Measurements from ENCODE around the gene HPSE2.

The HPSE2 gene

DNA sequence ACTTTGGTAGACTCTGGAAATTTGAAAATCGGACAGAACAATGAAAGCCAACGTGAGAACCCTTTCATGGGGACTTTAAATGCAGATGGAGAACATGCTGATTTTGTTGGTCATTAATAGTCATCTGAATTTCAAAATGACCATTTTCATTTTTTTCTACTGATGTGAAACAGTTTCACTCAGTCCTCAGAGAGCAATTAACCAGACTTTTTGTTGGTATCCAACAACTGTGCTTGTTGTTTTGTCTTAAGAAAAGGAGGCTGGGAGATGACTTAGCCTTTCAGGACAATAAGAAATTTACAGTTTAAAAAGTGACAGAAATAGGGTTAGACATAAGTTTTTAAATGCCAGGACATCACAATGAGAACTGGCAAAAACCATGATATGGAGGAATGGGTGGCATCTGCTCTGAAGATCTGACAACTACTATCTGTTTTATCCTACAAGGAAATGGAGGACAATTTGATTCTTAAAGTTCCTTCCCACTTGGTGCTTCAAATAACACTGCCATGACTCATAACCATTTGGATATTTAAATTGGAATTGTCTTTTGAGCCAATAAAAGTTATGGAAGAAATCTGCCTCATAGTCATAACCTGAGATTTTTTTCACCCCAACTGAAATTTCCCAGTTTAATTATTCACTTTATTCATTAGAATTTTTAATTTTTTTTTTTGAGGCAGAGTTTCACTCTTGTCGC is 701.8 kb downstream of the HPSE2 start:
- TF ChIP-seq, protein P1, sequence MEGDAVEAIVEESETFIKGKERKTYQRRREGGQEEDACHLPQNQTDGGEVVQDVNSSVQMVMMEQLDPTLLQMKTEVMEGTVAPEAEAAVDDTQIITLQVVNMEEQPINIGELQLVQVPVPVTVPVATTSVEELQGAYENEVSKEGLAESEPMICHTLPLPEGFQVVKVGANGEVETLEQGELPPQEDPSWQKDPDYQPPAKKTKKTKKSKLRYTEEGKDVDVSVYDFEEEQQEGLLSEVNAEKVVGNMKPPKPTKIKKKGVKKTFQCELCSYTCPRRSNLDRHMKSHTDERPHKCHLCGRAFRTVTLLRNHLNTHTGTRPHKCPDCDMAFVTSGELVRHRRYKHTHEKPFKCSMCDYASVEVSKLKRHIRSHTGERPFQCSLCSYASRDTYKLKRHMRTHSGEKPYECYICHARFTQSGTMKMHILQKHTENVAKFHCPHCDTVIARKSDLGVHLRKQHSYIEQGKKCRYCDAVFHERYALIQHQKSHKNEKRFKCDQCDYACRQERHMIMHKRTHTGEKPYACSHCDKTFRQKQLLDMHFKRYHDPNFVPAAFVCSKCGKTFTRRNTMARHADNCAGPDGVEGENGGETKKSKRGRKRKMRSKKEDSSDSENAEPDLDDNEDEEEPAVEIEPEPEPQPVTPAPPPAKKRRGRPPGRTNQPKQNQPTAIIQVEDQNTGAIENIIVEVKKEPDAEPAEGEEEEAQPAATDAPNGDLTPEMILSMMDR (IDR thresholded peaks at IDR 0.05; ENCODE audit: low read depth, low read length, missing control alignments): no peak
- no peak overlapping the region for H3K4me3 ChIP-seq (ENCODE audit: low read depth, low read length)
- no peak for DNase-seq (ENCODE audit: low read depth)

DNA sequence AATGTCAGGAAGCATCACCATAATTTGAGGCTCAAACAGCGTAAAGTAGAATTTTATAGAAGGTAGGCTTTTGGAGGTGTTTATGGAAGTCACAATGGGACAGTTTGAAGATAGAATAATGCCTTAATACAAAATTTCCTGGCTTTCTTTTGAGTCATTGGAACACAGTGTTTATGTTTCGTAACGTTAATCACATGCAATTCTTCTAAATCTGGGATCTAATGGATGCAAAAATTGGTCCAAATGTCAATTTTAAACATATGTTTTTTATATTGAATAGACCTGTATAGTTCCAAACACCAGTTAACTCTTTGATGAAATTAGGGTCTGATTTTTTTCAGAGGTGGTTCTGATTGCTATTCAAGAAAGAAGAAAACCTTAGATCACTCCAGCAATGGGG is 702.4 kb downstream of the HPSE2 start:
- no peak overlapping the region for H3K4me3 ChIP-seq (ENCODE audit: low read depth, low read length)
- DNase-seq (ENCODE audit: low read depth): no peak
- TF ChIP-seq, protein P1 (IDR thresholded peaks at IDR 0.05; ENCODE audit: low read depth, low read length, missing control alignments): no peak

DNA sequence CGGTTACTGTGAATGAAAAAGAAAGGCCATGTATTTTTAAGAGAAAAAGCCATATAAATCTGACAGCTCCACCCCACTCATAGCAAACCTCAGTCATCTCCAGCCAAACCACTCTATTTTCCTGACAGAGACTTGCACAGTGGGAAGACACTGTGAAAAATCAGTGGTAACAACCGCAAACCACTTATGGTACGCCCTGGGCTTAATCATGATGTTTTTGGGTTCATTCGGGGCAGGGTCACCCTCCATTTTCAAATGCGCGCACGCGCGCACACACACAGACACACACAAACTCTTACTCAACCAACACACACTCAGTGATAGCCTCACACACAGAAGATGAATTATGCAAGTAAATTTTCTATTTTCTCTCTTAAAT is 706.9 kb downstream of the HPSE2 start:
- DNase-seq (ENCODE audit: low read depth): no peak

DNA sequence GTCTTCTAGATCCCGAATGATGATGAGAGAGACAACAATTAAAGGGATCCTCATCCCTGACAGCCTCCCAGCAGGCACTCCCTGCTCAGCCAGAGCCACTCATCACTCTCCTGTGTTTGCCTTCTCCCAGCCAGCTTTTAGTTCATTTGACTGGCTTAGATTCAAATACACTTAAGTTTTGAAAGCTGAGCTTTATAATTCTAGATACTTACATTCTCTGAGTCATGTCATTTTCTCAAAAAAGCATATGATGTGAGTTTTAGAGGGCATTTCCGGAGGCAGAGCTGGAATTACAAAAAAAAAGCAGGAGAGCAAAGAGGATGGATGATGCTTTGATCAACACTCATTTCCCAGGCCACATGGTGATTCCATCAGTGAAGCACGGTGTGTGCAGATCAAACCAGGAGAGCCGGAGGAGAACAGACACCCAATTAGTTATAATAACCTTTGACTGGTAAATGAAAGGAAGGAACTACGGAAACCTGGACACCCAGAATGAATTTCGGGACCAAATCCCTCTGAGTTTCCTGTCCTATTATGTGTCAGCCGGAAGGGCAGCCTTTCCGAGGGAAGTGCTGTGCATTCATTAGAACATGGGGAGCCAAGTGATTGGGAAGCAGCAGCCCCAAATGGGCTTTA is 707.4 kb downstream of the HPSE2 start:
- TF ChIP-seq, protein P1 (IDR thresholded peaks at IDR 0.05; ENCODE audit: low read depth, low read length, missing control alignments): no peak
- DNase-seq (ENCODE audit: low read depth): no peak
- no peak overlapping the region for H3K4me3 ChIP-seq (ENCODE audit: low read depth, low read length)

More for the DNA sequence above, 706.9 kb downstream of the HPSE2 start:
- TF ChIP-seq, protein P1 (IDR thresholded peaks at IDR 0.05; ENCODE audit: low read depth, low read length, missing control alignments): no peak
- H3K4me3 ChIP-seq (ENCODE audit: low read depth, low read length): no peak overlapping the region

DNA sequence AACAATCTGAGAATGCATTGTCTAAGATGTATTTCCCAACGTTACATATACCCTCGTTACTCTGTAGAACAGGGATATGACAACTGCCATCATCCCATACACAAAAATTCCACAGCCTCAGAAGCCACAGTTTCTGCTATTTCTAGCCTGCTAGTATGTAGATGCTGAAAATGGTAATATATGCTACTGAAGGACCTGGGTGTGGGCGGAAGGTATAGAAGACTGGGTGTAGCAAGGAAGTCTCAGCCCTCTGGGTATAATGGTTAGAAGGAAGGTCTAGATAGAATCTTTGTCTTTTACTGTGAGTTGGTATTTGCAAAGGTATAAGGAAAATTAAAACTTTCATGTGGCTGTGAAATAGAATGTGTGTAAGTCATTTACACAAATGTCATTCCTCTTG is 709.7 kb downstream of the HPSE2 start:
- DNase-seq (ENCODE audit: low read depth): no peak
- TF ChIP-seq, protein P1 (IDR thresholded peaks at IDR 0.05; ENCODE audit: low read depth, low read length, missing control alignments): no peak
- no peak overlapping the region for H3K4me3 ChIP-seq (ENCODE audit: low read depth, low read length)

DNA sequence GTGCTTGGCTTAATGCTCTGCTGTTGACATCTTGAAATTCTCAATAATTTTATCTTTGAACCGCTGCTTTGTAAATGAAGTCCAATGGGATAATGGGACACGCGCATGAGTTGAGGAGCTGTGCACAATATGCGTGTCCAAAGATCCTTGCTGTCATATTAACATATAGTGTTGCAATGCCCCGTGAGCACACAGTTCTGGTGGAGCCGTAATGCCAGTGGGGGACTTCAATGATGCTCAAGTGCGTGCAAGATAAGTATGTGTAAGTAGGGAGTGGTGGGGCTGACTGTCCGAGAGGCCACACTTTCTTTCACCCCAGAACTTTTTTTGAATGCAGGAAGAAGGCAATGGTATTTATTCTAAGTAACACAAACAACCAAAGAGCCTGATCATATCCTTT is 711.5 kb downstream of the HPSE2 start:
- DNase-seq (ENCODE audit: low read depth): no peak
- TF ChIP-seq, protein P1 (IDR thresholded peaks at IDR 0.05; ENCODE audit: low read depth, low read length, missing control alignments): no peak
- no peak overlapping the region for H3K4me3 ChIP-seq (ENCODE audit: low read depth, low read length)

DNA sequence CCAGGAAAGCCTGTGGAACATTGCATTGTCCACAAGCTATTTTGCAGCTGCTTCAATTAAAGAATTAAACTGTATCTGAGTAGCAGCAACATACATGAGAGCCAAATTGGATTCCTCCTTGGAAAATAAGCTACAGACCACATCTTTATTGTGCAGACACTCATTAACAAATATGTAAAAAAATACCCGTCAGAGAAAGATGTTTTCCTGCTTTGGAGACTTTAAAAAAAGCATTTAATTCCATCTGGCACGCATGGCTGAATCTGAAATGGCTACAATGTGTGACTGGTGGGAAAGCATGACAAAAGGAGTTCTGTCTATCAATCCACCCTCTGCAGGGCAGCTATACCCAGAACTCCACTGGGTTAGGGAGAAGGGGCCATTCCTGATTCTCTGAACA is 715.8 kb downstream of the HPSE2 start:
- no peak for DNase-seq (ENCODE audit: low read depth)
- no peak overlapping the region for H3K4me3 ChIP-seq (ENCODE audit: low read depth, low read length)
- TF ChIP-seq, protein P1 (IDR thresholded peaks at IDR 0.05; ENCODE audit: low read depth, low read length, missing control alignments): no peak
